Panc1 (cell line): Measurements from ENCODE around the gene CDKL4.

Experiments used
- POLR2AphosphoS5 ChIP-seq: IDR thresholded peaks from 2 replicates; pipeline ENCODE4 v1.6.1; 2012; ENCODE audit warnings: mild to moderate bottlenecking, low read depth, low read length, moderate library complexity
- SIN3A ChIP-seq: IDR thresholded peaks from 2 replicates; pipeline ENCODE4 v1.6.1; 2012; ENCODE audit warnings: low read depth, mild to moderate bottlenecking, low read length, moderate library complexity, borderline replicate concordance; ENCODE audit not compliant: insufficient read depth
- TCF7L2 ChIP-seq: IDR thresholded peaks from 2 replicates; pipeline ENCODE4 v1.6.1; 2011; ENCODE audit warnings: mild to moderate bottlenecking, low read depth, low read length, inconsistent platforms
- TF ChIP-seq, protein P1 (sequence below): fragments of 450-650 bp; IDR thresholded peaks from 2 replicates; pipeline ENCODE4 v1.5.1; 2017; ENCODE audit warnings: mild to moderate bottlenecking

- TF ChIP-seq, protein P1, sequence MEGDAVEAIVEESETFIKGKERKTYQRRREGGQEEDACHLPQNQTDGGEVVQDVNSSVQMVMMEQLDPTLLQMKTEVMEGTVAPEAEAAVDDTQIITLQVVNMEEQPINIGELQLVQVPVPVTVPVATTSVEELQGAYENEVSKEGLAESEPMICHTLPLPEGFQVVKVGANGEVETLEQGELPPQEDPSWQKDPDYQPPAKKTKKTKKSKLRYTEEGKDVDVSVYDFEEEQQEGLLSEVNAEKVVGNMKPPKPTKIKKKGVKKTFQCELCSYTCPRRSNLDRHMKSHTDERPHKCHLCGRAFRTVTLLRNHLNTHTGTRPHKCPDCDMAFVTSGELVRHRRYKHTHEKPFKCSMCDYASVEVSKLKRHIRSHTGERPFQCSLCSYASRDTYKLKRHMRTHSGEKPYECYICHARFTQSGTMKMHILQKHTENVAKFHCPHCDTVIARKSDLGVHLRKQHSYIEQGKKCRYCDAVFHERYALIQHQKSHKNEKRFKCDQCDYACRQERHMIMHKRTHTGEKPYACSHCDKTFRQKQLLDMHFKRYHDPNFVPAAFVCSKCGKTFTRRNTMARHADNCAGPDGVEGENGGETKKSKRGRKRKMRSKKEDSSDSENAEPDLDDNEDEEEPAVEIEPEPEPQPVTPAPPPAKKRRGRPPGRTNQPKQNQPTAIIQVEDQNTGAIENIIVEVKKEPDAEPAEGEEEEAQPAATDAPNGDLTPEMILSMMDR, result no peak
- no peak for TF ChIP-seq POLR2AphosphoS5
- TF ChIP-seq SIN3A, result no peak
- TF ChIP-seq TCF7L2, result no peak
Observed at GRCh38 chr2:39156846-39157245, 86.9 kb downstream of the CDKL4 start.
